Hepatocyte (in vitro differentiated cells): ENCODE measurements around the gene SIT1. TPM values are rescaled to one million over a fixed set of nuclear protein-coding genes. Genes with fewer than 3 reads are reported as not detected.

ENCODE experiments used
- DNase-seq: peaks from one replicate; pipeline ENCODE4 v3.0.0-alpha.2; 2016; ENCODE audit warnings: low spot score
- H2AFZ ChIP-seq: fragments of 200-600 bp; sonication (generic); 2 replicates; pipeline ENCODE4 v1.6.0; 2016; ENCODE audit warnings: antibody characterized with exemption, mild to moderate bottlenecking
- H3K27ac ChIP-seq: fragments of 200-600 bp; sonication (generic); 2 replicates; pipeline ENCODE4 v1.5.1; 2016; ENCODE audit warnings: mild to moderate bottlenecking
- H3K27me3 ChIP-seq: fragments of 200-600 bp; sonication (generic); 2 replicates; pipeline ENCODE4 v1.6.1; 2016
- H3K36me3 ChIP-seq: fragments of 200-600 bp; sonication (generic); replicated peaks from 2 replicates; pipeline ENCODE4 v1.5.1; 2016; ENCODE audit warnings: low read depth; ENCODE audit not compliant: insufficient read depth
- H3K4me1 ChIP-seq: fragments of 200-600 bp; sonication (generic); 2 replicates; pipeline ENCODE4 v1.5.1; 2016; ENCODE audit warnings: mild to moderate bottlenecking, moderate library complexity; ENCODE audit not compliant: insufficient read depth
- H3K4me2 ChIP-seq: fragments of 200-600 bp; sonication (generic); 2 replicates; pipeline ENCODE4 v1.6.0; 2016
- H3K4me3 ChIP-seq: fragments of 200-600 bp; sonication (generic); 2 replicates; pipeline ENCODE4 v1.5.1; 2016; ENCODE audit warnings: mild to moderate bottlenecking
- H3K79me2 ChIP-seq: fragments of 200-600 bp; sonication (generic); 2 replicates; pipeline ENCODE4 v1.6.0; 2017; ENCODE audit warnings: mild to moderate bottlenecking
- H3K9me2 ChIP-seq: fragments of 200-600 bp; sonication (generic); replicated peaks from 2 replicates; pipeline ENCODE4 v1.6.0; 2017; ENCODE audit warnings: mild to moderate bottlenecking; ENCODE audit not compliant: insufficient read depth
- H3K9me3 ChIP-seq: fragments of 200-600 bp; sonication (generic); 2 replicates; pipeline ENCODE4 v1.5.1; 2016; ENCODE audit warnings: low read depth, mild to moderate bottlenecking
- H4K20me1 ChIP-seq: fragments of 200-600 bp; sonication (generic); 2 replicates; pipeline ENCODE4 v1.6.0; 2016; ENCODE audit warnings: mild to moderate bottlenecking; ENCODE audit not compliant: insufficient read depth, poor library complexity, severe bottlenecking
- CTCF ChIP-seq: fragments of 200-600 bp; sonication (generic); IDR thresholded peaks from 2 replicates; pipeline ENCODE4 v1.5.1; 2016; ENCODE audit warnings: antibody characterized with exemption, mild to moderate bottlenecking; ENCODE audit not compliant: poor library complexity
- EZH2 ChIP-seq: fragments of 200-600 bp; sonication (generic); IDR thresholded peaks from 2 replicates; pipeline ENCODE4 v1.6.1; 2016; ENCODE audit warnings: antibody characterized with exemption, mild to moderate bottlenecking, borderline replicate concordance
- EZH2phosphoT487 ChIP-seq: fragments of 200-600 bp; sonication (generic); IDR thresholded peaks from one replicate; pipeline ENCODE4 v1.6.1; 2018; ENCODE audit warnings: antibody characterized with exemption, mild to moderate bottlenecking, low read depth, moderate library complexity; ENCODE audit not compliant: unreplicated experiment, severe bottlenecking
- WGBS: methylation state at CpG from one replicate; pipeline ENCODE4 v1.1.6; 2016; ENCODE audit warnings: low lambda C conversion rate; ENCODE audit errors: missing lambda C conversion rate; 5-methylcytosine and 5-hydroxymethylcytosine counted together
- polyA plus RNA-seq: library from polyadenylated mRNA; unstranded; fragments of >200 nt; fragmentation: Nextera tagmentation; extraction: Ambion mirVana; gene quantifications from 2 replicates; pipeline ENCODE4 v1.2.1, GENCODE V29; 2016
- total RNA-seq: library from RNA; depleted of rRNA; stranded (reverse); fragments of >200 nt; gene quantifications from 2 replicates; pipeline ENCODE4 v1.2.3, GENCODE V29; 2014

Gene SIT1
- total and polyA plus RNA-seq, 2 experiments from 2014 or later, result not detected

DNA sequence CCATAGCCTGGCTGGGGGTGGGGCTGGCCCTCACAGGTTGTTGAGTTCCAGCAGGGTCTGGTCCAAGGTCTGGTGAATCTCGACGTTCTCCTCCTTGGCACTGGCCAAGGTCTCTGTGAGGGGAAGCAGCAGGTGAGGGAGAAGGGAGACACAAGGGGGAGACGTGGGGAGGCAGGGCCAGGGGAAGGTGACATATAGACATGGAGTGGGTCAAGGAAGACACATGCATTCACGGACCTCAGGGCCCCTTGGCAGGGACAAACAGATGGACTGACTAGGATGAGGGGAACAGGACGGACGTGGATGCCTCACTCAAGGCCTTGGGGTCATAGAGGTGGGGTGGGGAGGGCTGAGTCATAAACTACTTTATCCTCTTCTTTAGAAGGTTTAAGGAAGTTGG, 31.3 kb upstream of the SIT1 start:
- WGBS, result 82% methylated on average over 6 of the region's 6 CpGs
- H3K9me2 ChIP-seq, result no peaks in the 10 kb centered on the region
- no peaks in the 10 kb centered on the region for H3K4me1 ChIP-seq
- DNase-seq, result no peak
- no peak overlapping the region for H3K4me3 ChIP-seq
- H3K9me3 ChIP-seq, result no peaks in the 10 kb centered on the region
- no peak overlapping the region for H3K4me2 ChIP-seq
- H3K27me3 ChIP-seq, result no peaks in the 10 kb centered on the region
- H3K27ac ChIP-seq, result no peak overlapping the region
- H4K20me1 ChIP-seq, result no peaks in the 10 kb centered on the region
- H3K79me2 ChIP-seq, result no peaks in the 10 kb centered on the region
- TF ChIP-seq EZH2, result no peak
- TF ChIP-seq EZH2phosphoT487, result no peak
- no peak for TF ChIP-seq CTCF
- H2AFZ ChIP-seq, result no peak overlapping the region
- no peaks in the 10 kb centered on the region for H3K36me3 ChIP-seq

DNA sequence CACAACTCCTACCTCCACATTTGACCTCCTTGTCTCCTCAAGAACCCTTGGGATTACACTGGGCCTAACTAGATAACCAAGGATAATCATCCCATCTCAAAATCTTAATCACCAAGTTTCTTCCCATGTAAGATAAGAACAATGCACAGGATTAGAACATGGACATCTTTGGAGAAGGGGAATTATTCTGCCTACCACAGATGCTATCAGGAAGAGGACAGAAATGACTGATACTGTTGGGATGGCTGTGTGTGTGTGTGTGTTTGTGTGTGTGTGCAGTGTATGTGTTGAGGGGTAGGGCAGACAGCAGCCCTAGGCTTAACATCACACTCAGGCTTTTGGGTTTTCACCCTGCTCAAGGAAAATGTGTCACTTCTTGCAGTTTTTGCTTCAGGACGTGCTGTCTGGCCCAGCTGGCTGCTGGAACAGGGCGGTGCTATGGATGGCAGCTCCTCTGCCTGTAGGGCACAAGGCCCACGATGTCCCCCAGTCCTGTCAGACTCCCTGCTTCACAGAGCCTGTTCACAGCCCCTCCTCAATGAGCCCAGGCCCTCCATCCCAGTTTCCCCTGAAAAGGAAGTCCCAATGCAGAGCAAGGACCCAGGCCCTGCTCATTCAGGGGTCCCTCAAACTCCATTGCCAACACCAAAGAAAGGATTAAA, 30.7 kb upstream of the SIT1 start:
- H3K9me2 ChIP-seq, result no peaks in the 10 kb centered on the region
- no peaks in the 10 kb centered on the region for H3K36me3 ChIP-seq
- WGBS, result 67% methylated on average over 3 of the region's 3 CpGs
- no peak for TF ChIP-seq EZH2phosphoT487
- no peak for TF ChIP-seq EZH2
- no peak for TF ChIP-seq CTCF
- H3K4me1 ChIP-seq, result no peaks in the 10 kb centered on the region
- H3K9me3 ChIP-seq, result no peaks in the 10 kb centered on the region
- H3K27me3 ChIP-seq, result no peaks in the 10 kb centered on the region
- no peak for DNase-seq
- no peaks in the 10 kb centered on the region for H4K20me1 ChIP-seq
- H3K27ac ChIP-seq, result no peak overlapping the region
- no peak overlapping the region for H2AFZ ChIP-seq
- H3K4me2 ChIP-seq, result no peak overlapping the region
- no peak overlapping the region for H3K4me3 ChIP-seq
- H3K79me2 ChIP-seq, result no peaks in the 10 kb centered on the region

GRCh38 chr9:35680331-35681105, 29.8 kb upstream of the SIT1 start:
- DNase-seq, result no peak
- Histone ChIP-seq H3K9me3 (no peaks in the 10 kb centered on the region), H3K27ac (no peak overlapping the region), H3K4me3 (no peak overlapping the region), H3K36me3 (no peaks in the 10 kb centered on the region), H4K20me1 (no peaks in the 10 kb centered on the region), H3K4me2 (no peak overlapping the region), H2AFZ (no peak overlapping the region), H3K4me1 (no peaks in the 10 kb centered on the region), H3K79me2 (no peaks in the 10 kb centered on the region), H3K27me3 (no peaks in the 10 kb centered on the region), H3K9me2 (no peaks in the 10 kb centered on the region)
- TF ChIP-seq CTCF (no peak), EZH2phosphoT487 (no peak), EZH2 (no peak)
- 47% methylated on average over 15 of the region's 15 CpGs for WGBS
